ENCODE results near the gene ECEL1. TPM values are rescaled to one million over a fixed set of nuclear protein-coding genes. Genes with fewer than 3 reads are reported as not detected.

Gene ECEL1
- total and polyA plus RNA-seq, 2 experiments from 2014 or later = 6.7 to 17.5 TPM

DNA sequence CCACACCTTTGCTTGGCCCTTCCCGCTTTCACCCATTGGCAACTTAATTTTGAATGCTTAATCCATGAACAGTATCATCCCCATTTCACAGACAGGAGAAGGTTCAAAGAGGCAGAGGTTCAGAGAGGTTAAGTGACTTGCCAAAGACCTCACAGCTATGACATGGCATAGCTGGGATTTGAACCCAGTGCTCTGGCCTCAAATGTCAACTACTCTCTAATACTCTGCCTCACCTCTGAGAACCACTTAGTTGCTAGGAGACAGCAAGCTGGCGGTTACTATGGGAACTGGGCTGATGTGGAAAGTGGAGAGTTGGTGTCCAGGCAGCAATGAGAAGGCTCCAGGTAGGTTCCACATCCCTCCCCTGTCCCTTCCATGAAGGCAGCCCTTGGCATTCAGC is 16.8 kb upstream of the ECEL1 start (continued):
- TF ChIP-seq, protein P1, sequence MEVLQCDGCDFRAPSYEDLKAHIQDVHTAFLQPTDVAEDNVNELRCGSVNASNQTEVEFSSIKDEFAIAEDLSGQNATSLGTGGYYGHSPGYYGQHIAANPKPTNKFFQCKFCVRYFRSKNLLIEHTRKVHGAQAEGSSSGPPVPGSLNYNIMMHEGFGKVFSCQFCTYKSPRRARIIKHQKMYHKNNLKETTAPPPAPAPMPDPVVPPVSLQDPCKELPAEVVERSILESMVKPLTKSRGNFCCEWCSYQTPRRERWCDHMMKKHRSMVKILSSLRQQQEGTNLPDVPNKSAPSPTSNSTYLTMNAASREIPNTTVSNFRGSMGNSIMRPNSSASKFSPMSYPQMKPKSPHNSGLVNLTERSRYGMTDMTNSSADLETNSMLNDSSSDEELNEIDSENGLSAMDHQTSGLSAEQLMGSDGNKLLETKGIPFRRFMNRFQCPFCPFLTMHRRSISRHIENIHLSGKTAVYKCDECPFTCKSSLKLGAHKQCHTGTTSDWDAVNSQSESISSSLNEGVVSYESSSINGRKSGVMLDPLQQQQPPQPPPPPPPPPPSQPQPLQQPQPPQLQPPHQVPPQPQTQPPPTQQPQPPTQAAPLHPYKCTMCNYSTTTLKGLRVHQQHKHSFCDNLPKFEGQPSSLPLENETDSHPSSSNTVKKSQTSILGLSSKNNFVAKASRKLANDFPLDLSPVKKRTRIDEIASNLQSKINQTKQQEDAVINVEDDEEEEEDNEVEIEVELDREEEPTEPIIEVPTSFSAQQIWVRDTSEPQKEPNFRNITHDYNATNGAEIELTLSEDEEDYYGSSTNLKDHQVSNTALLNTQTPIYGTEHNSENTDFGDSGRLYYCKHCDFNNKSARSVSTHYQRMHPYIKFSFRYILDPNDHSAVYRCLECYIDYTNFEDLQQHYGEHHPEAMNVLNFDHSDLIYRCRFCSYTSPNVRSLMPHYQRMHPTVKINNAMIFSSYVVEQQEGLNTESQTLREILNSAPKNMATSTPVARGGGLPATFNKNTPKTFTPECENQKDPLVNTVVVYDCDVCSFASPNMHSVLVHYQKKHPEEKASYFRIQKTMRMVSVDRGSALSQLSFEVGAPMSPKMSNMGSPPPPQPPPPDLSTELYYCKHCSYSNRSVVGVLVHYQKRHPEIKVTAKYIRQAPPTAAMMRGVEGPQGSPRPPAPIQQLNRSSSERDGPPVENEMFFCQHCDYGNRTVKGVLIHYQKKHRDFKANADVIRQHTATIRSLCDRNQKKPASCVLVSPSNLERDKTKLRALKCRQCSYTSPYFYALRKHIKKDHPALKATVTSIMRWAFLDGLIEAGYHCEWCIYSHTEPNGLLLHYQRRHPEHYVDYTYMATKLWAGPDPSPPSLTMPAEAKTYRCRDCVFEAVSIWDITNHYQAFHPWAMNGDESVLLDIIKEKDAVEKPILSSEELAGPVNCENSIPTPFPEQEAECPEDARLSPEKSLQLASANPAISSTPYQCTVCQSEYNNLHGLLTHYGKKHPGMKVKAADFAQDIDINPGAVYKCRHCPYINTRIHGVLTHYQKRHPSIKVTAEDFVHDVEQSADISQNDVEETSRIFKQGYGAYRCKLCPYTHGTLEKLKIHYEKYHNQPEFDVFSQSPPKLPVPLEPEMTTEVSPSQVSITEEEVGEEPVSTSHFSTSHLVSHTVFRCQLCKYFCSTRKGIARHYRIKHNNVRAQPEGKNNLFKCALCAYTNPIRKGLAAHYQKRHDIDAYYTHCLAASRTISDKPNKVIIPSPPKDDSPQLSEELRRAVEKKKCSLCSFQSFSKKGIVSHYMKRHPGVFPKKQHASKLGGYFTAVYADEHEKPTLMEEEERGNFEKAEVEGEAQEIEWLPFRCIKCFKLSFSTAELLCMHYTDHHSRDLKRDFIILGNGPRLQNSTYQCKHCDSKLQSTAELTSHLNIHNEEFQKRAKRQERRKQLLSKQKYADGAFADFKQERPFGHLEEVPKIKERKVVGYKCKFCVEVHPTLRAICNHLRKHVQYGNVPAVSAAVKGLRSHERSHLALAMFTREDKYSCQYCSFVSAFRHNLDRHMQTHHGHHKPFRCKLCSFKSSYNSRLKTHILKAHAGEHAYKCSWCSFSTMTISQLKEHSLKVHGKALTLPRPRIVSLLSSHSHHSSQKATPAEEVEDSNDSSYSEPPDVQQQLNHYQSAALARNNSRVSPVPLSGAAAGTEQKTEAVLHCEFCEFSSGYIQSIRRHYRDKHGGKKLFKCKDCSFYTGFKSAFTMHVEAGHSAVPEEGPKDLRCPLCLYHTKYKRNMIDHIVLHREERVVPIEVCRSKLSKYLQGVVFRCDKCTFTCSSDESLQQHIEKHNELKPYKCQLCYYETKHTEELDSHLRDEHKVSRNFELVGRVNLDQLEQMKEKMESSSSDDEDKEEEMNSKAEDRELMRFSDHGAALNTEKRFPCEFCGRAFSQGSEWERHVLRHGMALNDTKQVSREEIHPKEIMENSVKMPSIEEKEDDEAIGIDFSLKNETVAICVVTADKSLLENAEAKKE (CRISPR knock-in tag; IDR thresholded peaks at IDR 0.05) = no peak
- TF ChIP-seq, protein P2, sequence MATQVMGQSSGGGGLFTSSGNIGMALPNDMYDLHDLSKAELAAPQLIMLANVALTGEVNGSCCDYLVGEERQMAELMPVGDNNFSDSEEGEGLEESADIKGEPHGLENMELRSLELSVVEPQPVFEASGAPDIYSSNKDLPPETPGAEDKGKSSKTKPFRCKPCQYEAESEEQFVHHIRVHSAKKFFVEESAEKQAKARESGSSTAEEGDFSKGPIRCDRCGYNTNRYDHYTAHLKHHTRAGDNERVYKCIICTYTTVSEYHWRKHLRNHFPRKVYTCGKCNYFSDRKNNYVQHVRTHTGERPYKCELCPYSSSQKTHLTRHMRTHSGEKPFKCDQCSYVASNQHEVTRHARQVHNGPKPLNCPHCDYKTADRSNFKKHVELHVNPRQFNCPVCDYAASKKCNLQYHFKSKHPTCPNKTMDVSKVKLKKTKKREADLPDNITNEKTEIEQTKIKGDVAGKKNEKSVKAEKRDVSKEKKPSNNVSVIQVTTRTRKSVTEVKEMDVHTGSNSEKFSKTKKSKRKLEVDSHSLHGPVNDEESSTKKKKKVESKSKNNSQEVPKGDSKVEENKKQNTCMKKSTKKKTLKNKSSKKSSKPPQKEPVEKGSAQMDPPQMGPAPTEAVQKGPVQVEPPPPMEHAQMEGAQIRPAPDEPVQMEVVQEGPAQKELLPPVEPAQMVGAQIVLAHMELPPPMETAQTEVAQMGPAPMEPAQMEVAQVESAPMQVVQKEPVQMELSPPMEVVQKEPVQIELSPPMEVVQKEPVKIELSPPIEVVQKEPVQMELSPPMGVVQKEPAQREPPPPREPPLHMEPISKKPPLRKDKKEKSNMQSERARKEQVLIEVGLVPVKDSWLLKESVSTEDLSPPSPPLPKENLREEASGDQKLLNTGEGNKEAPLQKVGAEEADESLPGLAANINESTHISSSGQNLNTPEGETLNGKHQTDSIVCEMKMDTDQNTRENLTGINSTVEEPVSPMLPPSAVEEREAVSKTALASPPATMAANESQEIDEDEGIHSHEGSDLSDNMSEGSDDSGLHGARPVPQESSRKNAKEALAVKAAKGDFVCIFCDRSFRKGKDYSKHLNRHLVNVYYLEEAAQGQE (IDR thresholded peaks at IDR 0.05; ENCODE audit: unreplicated experiment) = no peak
- no peak for TF ChIP-seq POLR2AphosphoS5 (IDR thresholded peaks at IDR 0.05; ENCODE audit: low read depth)

DNA sequence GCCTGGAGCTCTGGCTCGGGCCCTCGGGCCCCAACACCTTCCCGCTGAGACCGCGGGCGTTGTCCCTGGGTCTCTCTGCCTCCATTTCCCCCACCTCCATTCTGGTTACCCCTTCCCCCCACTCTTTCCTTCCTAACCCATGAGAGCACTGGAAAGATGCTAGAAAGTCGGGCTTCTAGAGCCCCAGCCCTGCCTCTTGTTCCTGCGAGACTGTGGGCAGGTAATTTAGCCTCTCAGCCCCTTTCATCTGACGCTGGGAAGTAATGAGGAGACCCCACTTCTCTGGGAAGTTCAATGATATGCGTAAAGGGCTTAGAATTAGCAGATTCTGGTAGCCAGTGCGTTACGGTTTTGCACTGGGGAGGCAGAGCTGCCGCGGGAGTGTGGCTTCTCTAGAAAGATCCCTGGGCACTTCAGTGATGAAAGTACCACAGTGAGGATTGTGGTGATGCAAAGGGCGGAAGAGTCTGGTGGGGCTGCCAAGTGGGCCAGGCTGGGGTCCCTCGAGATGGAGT is 16.2 kb upstream of the ECEL1 start:
- Mint-ChIP-seq H3K9me3 (no peaks in the 10 kb centered on the region), H3K4me1 (peaks cover 30% of the 10 kb centered on the region), H3K4me3 (peak overlapping the region; percentile 81), H3K36me3 (ENCODE audit: low read depth) (no peaks in the 10 kb centered on the region), H3K27me3 (ENCODE audit: insufficient read depth, low read depth, poor library complexity) (peaks cover 66% of the 10 kb centered on the region), H3K27ac (no peak overlapping the region)
- TF ChIP-seq EZH2 (IDR thresholded peaks at IDR 0.05; ENCODE audit: low read depth, unreplicated experiment) (peak; percentile 54), CREB1 (CRISPR knock-in tag; IDR thresholded peaks at IDR 0.05; ENCODE audit: low read depth) (no peak), ZNF114 (CRISPR knock-in tag; IDR thresholded peaks at IDR 0.05) (no peak)
- TF ChIP-seq, protein P2 (IDR thresholded peaks at IDR 0.05; ENCODE audit: unreplicated experiment) = no peak
- TF ChIP-seq, protein P3, sequence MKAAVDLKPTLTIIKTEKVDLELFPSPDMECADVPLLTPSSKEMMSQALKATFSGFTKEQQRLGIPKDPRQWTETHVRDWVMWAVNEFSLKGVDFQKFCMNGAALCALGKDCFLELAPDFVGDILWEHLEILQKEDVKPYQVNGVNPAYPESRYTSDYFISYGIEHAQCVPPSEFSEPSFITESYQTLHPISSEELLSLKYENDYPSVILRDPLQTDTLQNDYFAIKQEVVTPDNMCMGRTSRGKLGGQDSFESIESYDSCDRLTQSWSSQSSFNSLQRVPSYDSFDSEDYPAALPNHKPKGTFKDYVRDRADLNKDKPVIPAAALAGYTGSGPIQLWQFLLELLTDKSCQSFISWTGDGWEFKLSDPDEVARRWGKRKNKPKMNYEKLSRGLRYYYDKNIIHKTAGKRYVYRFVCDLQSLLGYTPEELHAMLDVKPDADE (IDR thresholded peaks at IDR 0.05) = no peak
- TF ChIP-seq, protein P4, sequence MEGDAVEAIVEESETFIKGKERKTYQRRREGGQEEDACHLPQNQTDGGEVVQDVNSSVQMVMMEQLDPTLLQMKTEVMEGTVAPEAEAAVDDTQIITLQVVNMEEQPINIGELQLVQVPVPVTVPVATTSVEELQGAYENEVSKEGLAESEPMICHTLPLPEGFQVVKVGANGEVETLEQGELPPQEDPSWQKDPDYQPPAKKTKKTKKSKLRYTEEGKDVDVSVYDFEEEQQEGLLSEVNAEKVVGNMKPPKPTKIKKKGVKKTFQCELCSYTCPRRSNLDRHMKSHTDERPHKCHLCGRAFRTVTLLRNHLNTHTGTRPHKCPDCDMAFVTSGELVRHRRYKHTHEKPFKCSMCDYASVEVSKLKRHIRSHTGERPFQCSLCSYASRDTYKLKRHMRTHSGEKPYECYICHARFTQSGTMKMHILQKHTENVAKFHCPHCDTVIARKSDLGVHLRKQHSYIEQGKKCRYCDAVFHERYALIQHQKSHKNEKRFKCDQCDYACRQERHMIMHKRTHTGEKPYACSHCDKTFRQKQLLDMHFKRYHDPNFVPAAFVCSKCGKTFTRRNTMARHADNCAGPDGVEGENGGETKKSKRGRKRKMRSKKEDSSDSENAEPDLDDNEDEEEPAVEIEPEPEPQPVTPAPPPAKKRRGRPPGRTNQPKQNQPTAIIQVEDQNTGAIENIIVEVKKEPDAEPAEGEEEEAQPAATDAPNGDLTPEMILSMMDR (conservative IDR thresholded peaks at IDR 0.05; ENCODE audit: low read depth in 2 of 2) = no peak
- H3F3A ChIP-seq (replicated peaks; ENCODE audit: low read depth) = no peaks in the 10 kb centered on the region; the same call in 1 of the 2 replicates
- H3K4me3 ChIP-seq = peak overlapping the region; percentile 72
- no peak overlapping the region for H3K27ac ChIP-seq (ENCODE audit: low read depth)
- ATAC-seq (no peak), DNase-seq (ENCODE audit: low spot score) (no peak)
- H3K9me2 ChIP-seq (ENCODE audit: insufficient read depth) = no peaks in the 10 kb centered on the region
- H3K27me3 ChIP-seq (ENCODE audit: insufficient read depth) = peaks cover 46% of the 10 kb centered on the region
- H4K20me1 ChIP-seq (replicated peaks; ENCODE audit: insufficient read depth) = no peaks in the 10 kb centered on the region
- H2AFZ ChIP-seq = peak overlapping the region; percentile 90
- no peaks in the 10 kb centered on the region for H3K79me2 ChIP-seq (replicated peaks; ENCODE audit: insufficient read depth)
- no peaks in the 10 kb centered on the region for H3K36me3 ChIP-seq (ENCODE audit: insufficient read depth)
- H3K4me2 ChIP-seq = peak overlapping the region; percentile 93
- peaks cover 21% of the 10 kb centered on the region; the same call in 1 of the 2 replicates for H3K4me1 ChIP-seq (ENCODE audit: insufficient read depth)
